Aorta (tissue), 5 donors: ENCODE data around the gene BAIAP2. TPM values are rescaled to one million over a fixed set of nuclear protein-coding genes. Genes with fewer than 3 reads are reported as not detected.

Experiments
- ATAC-seq: fragments of 200-7000 bp; cut with Tn5 transposase; one replicate; pipeline ENCODE4 v1.9.1; 2022; ENCODE audit warnings: moderate library complexity; ENCODE audit not compliant: low FRiP score
- DNase-seq, 2 donors: peaks; one replicate each; pipeline ENCODE4 v3.0.0-alpha.2; 2020
- H3K27ac ChIP-seq, 2 donors: one replicate each; pipeline ENCODE4 v1.5.1; 2013; ENCODE audit warnings: low read length in 2 of 2, mild to moderate bottlenecking in 2 of 2, moderate library complexity in 2 of 2, control low read depth in 1 of 2, inconsistent platforms in 1 of 2, low read depth in 1 of 2
- H3K27me3 ChIP-seq, 2 donors: one replicate each; pipeline ENCODE4 v1.6.1; 2013; ENCODE audit warnings: control low read depth in 1 of 2, low read length in 1 of 2, mild to moderate bottlenecking in 1 of 2, moderate library complexity in 1 of 2; ENCODE audit not compliant: insufficient read depth in 2 of 2, control insufficient read depth in 1 of 2
- H3K36me3 ChIP-seq, 2 donors: one replicate each; pipeline ENCODE4 v1.6.1; 2013; ENCODE audit warnings: control low read depth in 1 of 2, low read length in 1 of 2, mild to moderate bottlenecking in 1 of 2; ENCODE audit not compliant: insufficient read depth in 2 of 2, control insufficient read depth in 1 of 2
- H3K4me1 ChIP-seq, 2 donors: one replicate each; pipeline ENCODE4 v1.6.1; 2013; ENCODE audit warnings: low read length in 2 of 2, control low read depth in 1 of 2, mild to moderate bottlenecking in 1 of 2, moderate library complexity in 1 of 2; ENCODE audit not compliant: insufficient read depth in 2 of 2, control insufficient read depth in 1 of 2
- H3K4me3 ChIP-seq, 2 donors: one replicate each; pipeline ENCODE4 v1.5.1; 2013; ENCODE audit warnings: low read length in 2 of 2, control low read depth in 1 of 2, mild to moderate bottlenecking in 1 of 2
- H3K9me3 ChIP-seq: one replicate; pipeline ENCODE4 v1.6.1; 2013; ENCODE audit warnings: mild to moderate bottlenecking, low read length; ENCODE audit not compliant: control insufficient read depth
- WGBS, 2 donors: extraction: QIAGEN DNeasy Blood & Tissue Kit; methylation state at CpG; one replicate each; pipeline ENCODE4 v1.1.7; 2013; 5-methylcytosine and 5-hydroxymethylcytosine counted together
- intact Hi-C, 2 donors: fragments of 100-400 bp; cut with DNase I; formaldehyde crosslinking; loops; one replicate each; pipeline versions ENCODE4 v1.14.2 to v1.15.0; 2022
- polyA plus RNA-seq, 2 donors: library from polyadenylated mRNA; stranded (reverse); fragments of 200-250 nt; gene quantifications; one replicate each; pipeline ENCODE4 v1.2.3, GENCODE V29; 2013
- total RNA-seq, 2 donors: library from RNA; stranded (reverse); fragmentation: NEBNext Ultra II Directional; extraction: Animal tissue kit (Norgen Biotek cat#: 25700); gene quantifications; one replicate each; pipeline ENCODE4 v1.2.1, GENCODE V29; 2021
- donor health status: healthy with polysubstance abuse.
- donor health status: Bipolar disorder and iron deficiency.
- donor health status: DM: no; HTN: no; CAD: no.
- donor health status: DM: no; HTN: no; CAD: no.
- donor health status: DM: yes; HTN: yes; CAD: no.

Gene BAIAP2
- total and polyA plus RNA-seq, 4 donors = 1.7 to 23.7 (median 14.3) TPM

GRCh38 chr17:81129289-81129688 lies 94.3 kb downstream of the BAIAP2 start:
- DNase-seq = no peak
- Histone ChIP-seq H3K4me3 (no peak overlapping the region), H3K36me3 (no peaks in the 10 kb centered on the region), H3K27me3 (no peaks in the 10 kb centered on the region), H3K4me1 (no peaks in the 10 kb centered on the region), H3K27ac (no peak overlapping the region), H3K9me3 (no peaks in the 10 kb centered on the region)
- 92 to 94% methylated on average over 11 of the region's 11 CpGs for WGBS, 2 donors
- no peak for ATAC-seq
- intact Hi-C loops = no loop called here

DNA sequence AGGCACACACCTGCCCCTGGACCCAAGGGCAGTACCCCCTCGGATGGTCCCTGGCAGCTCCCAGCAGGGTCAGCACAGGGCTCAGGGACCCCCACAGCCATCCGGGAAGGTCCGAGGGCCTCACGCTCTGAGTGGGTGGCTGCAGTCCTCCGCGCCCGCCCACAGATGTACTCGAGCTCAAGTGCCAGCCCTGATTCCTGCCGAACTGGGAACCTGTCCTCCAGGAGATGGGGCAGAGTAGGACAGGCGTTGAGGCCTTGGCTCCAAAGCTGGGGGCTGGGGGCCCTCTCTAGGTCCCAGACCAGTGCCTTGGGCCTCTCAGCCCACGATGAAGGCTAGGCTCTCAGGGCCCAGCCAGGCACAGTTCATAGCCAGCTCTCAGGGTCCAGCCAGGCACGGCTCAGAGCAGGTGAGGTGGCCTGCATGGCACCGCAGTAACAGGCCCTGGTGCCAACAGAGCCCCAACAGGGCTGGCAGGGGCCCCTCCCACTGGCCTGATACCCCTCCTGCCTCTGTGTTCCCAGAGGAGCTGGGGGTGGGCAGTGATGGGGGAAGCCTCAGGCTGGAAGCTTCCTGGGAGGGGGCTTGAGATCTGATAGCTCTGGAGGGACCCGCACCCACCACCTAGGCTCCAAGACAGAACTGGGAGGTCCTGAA lies 94.9 kb downstream of the BAIAP2 start:
- Histone ChIP-seq H3K27ac (no peak overlapping the region), H3K9me3 (no peaks in the 10 kb centered on the region), H3K36me3 (no peaks in the 10 kb centered on the region), H3K4me1 (no peaks in the 10 kb centered on the region), H3K27me3 (no peaks in the 10 kb centered on the region), H3K4me3 (no peak overlapping the region)
- DNase-seq (no peak), ATAC-seq (no peak)
- 87 to 89% methylated on average over 13 to 14 of the region's 14 CpGs for WGBS, 2 donors
- intact Hi-C loops = no loop called here

- no peak overlapping the region for H3K27ac ChIP-seq
- H3K36me3 ChIP-seq = no peaks in the 10 kb centered on the region
- H3K27me3 ChIP-seq = no peaks in the 10 kb centered on the region
- no peak overlapping the region for H3K4me3 ChIP-seq
- H3K4me1 ChIP-seq = no peaks in the 10 kb centered on the region
- no peak for ATAC-seq
- WGBS, 2 donors = 91 to 92% methylated on average over 38 to 41 of the region's 41 CpGs
- no peak for DNase-seq
- no peaks in the 10 kb centered on the region for H3K9me3 ChIP-seq
- intact Hi-C loops = no loop called here
Measured at GRCh38 chr17:81130385-81131361, 95.7 kb downstream of the BAIAP2 start.

- ATAC-seq = no peak
- 91% methylated on average over 13 to 14 of the region's 14 CpGs for WGBS, 2 donors
- Histone ChIP-seq H3K27me3 (no peaks in the 10 kb centered on the region), H3K4me3 (no peak overlapping the region), H3K9me3 (no peaks in the 10 kb centered on the region), H3K27ac (no peak overlapping the region), H3K36me3 (no peaks in the 10 kb centered on the region), H3K4me1 (no peaks in the 10 kb centered on the region)
- no peak for DNase-seq
- intact Hi-C loops = no loop called here
Measured at GRCh38 chr17:81131486-81132196, 96.7 kb downstream of the BAIAP2 start.

DNA sequence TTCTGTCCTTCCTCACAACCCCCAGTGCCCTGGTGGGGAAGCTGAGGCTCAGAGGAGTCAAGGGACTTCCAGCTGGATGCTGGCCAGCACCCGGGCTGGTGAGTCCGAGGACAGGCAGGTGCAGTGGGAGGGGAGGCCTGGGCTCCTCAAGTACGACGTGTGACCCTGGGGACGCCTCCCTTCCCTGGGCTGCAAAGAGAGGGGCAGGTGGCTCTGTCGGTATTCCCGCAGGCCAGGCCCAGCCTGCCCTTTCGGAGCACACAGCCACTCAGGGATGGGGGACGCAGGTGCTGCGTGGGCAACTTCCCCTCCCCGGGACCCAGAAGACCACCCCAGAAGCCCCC lies 97.2 kb downstream of the BAIAP2 start:
- Histone ChIP-seq H3K9me3 (no peaks in the 10 kb centered on the region), H3K27me3 (no peaks in the 10 kb centered on the region), H3K36me3 (no peaks in the 10 kb centered on the region), H3K27ac (no peak overlapping the region), H3K4me3 (no peak overlapping the region), H3K4me1 (no peaks in the 10 kb centered on the region)
- intact Hi-C loops = no loop called here
- 68 to 84% methylated on average over 11 of the region's 11 CpGs for WGBS, 2 donors
- no peak for DNase-seq
- no peak for ATAC-seq

- no peaks in the 10 kb centered on the region for H3K27me3 ChIP-seq
- intact Hi-C loops = no loop called here
- no peak for ATAC-seq
- no peaks in the 10 kb centered on the region for H3K4me1 ChIP-seq
- no peaks in the 10 kb centered on the region for H3K9me3 ChIP-seq
- WGBS, 2 donors = 88 to 90% methylated on average over 21 to 22 of the region's 22 CpGs
- DNase-seq = no peak
- H3K36me3 ChIP-seq = no peaks in the 10 kb centered on the region
- H3K4me3 ChIP-seq = no peak overlapping the region
- no peak overlapping the region for H3K27ac ChIP-seq
Measured at GRCh38 chr17:81132770-81133723, 98.1 kb downstream of the BAIAP2 start.

GRCh38 chr17:81134064-81134781 lies 99.3 kb downstream of the BAIAP2 start:
- H3K36me3 ChIP-seq = no peaks in the 10 kb centered on the region
- DNase-seq (no peak), ATAC-seq (no peak)
- no peak overlapping the region for H3K4me3 ChIP-seq
- H3K9me3 ChIP-seq = no peaks in the 10 kb centered on the region
- no peak overlapping the region for H3K27ac ChIP-seq
- no peaks in the 10 kb centered on the region for H3K27me3 ChIP-seq
- intact Hi-C loops = no loop called here
- 82 to 87% methylated on average over 24 to 28 of the region's 28 CpGs for WGBS, 2 donors
- no peaks in the 10 kb centered on the region for H3K4me1 ChIP-seq
